MM.1S (cell line): ENCODE results near the gene TM9SF2.

ENCODE experiments used
- DNase-seq: peaks from one replicate; pipeline ENCODE4 v3.0.0-alpha.2; 2015
- H2AFZ ChIP-seq: fragments of 300-600 bp; sonication (generic); 2 replicates; pipeline ENCODE4 v1.6.0; 2016; ENCODE audit warnings: antibody characterized with exemption, low read length
- H3F3A ChIP-seq: fragments of 300-600 bp; sonication (generic); 2 replicates; pipeline ENCODE4 v1.6.1; 2016; ENCODE audit warnings: mild to moderate bottlenecking, antibody characterized with exemption, low read length, moderate library complexity, mixed read lengths; ENCODE audit not compliant: insufficient read depth
- H3K27ac ChIP-seq: fragments of 300-600 bp; sonication (generic); 2 replicates; pipeline ENCODE4 v1.5.1; 2016; ENCODE audit warnings: mild to moderate bottlenecking, low read length
- H3K27me3 ChIP-seq: fragments of 300-600 bp; sonication (generic); replicated peaks from 2 replicates; pipeline ENCODE4 v1.6.0; 2016; ENCODE audit warnings: low read length; ENCODE audit not compliant: insufficient read depth
- H3K36me3 ChIP-seq: fragments of 300-600 bp; sonication (generic); replicated peaks from 2 replicates; pipeline ENCODE4 v1.6.1; 2016; ENCODE audit warnings: mild to moderate bottlenecking, low read length, mixed read lengths; ENCODE audit not compliant: insufficient read depth
- H3K4me1 ChIP-seq: fragments of 300-600 bp; sonication (generic); 2 replicates; pipeline ENCODE4 v1.6.1; 2016; ENCODE audit warnings: low read length, mixed read lengths
- H3K4me2 ChIP-seq: fragments of 300-600 bp; sonication (generic); 2 replicates; pipeline ENCODE4 v1.6.0; 2016; ENCODE audit warnings: low read depth, low read length
- H3K4me3 ChIP-seq: fragments of 300-600 bp; sonication (generic); 2 replicates; pipeline ENCODE4 v1.5.1; 2016; ENCODE audit warnings: low read length, mixed read lengths
- H3K79me2 ChIP-seq: fragments of 300-600 bp; sonication (generic); 2 replicates; pipeline ENCODE4 v1.6.1; 2016; ENCODE audit warnings: mixed run types, low read length, mixed read lengths
- H3K9ac ChIP-seq: fragments of 300-600 bp; sonication (generic); 2 replicates; pipeline ENCODE4 v1.6.1; 2016; ENCODE audit warnings: low read length, mixed read lengths
- H3K9me2 ChIP-seq: fragments of 300-600 bp; sonication (generic); replicated peaks from 2 replicates; pipeline ENCODE4 v1.6.1; 2016; ENCODE audit warnings: mild to moderate bottlenecking, low read length, mixed read lengths; ENCODE audit not compliant: insufficient read depth
- H3K9me3 ChIP-seq: fragments of 300-600 bp; sonication (generic); replicated peaks from 2 replicates; pipeline ENCODE4 v1.6.1; 2016; ENCODE audit warnings: mild to moderate bottlenecking, low read length, mixed read lengths; ENCODE audit not compliant: insufficient read depth
- H4K20me1 ChIP-seq: fragments of 300-600 bp; sonication (generic); 2 replicates; pipeline ENCODE4 v1.6.1; 2016; ENCODE audit warnings: mild to moderate bottlenecking, low read length, moderate library complexity, mixed read lengths; ENCODE audit not compliant: insufficient read depth
- EZH2 ChIP-seq: fragments of 300-600 bp; sonication (generic); optimal IDR thresholded peaks from 2 replicates; pipeline ENCODE3; 2017; ENCODE audit warnings: low read depth, mild to moderate bottlenecking, antibody characterized with exemption, low read length, mixed read lengths
- EZH2phosphoT487 ChIP-seq: fragments of 300-600 bp; sonication (generic); IDR thresholded peaks from 2 replicates; pipeline ENCODE4 v1.6.1; 2018; ENCODE audit warnings: antibody characterized with exemption, low read length
- TF ChIP-seq, protein P1 (sequence below): fragments of 300-600 bp; sonication (generic); IDR thresholded peaks from 2 replicates; pipeline ENCODE4 v1.5.1; 2016; ENCODE audit warnings: antibody characterized with exemption, low read length, mixed read lengths

Gene TM9SF2

DNA sequence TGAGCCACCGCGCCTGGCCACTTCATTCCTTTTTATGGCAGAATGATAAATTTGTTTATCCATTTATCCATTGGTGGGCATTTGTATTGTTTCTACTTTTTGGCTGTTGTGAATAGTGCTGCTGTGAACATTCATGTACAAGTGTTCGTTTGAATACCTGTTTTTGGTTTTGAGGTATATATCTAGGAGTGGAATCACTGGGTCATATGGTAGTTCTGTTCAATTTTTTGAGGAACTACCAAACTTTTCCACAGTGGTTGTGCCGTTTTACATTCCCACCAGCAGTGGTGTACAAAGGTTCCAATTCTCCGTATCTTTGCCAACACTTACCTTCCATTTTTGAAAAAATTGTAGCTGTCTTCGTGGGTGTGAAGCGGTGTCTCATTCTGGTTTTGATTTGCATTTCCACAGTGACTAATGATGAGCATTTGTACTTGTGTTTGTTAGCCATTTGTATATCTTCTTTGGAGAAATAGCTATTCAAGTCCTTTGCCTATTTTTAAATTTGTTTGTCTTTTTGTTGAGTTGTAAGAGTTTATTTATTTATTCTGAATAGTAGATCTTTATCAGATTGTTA, 55.7 kb downstream of the TM9SF2 start:
- TF ChIP-seq, protein P1, sequence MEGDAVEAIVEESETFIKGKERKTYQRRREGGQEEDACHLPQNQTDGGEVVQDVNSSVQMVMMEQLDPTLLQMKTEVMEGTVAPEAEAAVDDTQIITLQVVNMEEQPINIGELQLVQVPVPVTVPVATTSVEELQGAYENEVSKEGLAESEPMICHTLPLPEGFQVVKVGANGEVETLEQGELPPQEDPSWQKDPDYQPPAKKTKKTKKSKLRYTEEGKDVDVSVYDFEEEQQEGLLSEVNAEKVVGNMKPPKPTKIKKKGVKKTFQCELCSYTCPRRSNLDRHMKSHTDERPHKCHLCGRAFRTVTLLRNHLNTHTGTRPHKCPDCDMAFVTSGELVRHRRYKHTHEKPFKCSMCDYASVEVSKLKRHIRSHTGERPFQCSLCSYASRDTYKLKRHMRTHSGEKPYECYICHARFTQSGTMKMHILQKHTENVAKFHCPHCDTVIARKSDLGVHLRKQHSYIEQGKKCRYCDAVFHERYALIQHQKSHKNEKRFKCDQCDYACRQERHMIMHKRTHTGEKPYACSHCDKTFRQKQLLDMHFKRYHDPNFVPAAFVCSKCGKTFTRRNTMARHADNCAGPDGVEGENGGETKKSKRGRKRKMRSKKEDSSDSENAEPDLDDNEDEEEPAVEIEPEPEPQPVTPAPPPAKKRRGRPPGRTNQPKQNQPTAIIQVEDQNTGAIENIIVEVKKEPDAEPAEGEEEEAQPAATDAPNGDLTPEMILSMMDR, result no peak
- no peak for TF ChIP-seq EZH2
- no peak for TF ChIP-seq EZH2phosphoT487
- Histone ChIP-seq H3F3A (no peaks in the 10 kb centered on the region), H3K4me3 (no peak overlapping the region), H3K27ac (no peak overlapping the region), H3K79me2 (no peaks in the 10 kb centered on the region), H2AFZ (no peak overlapping the region), H3K36me3 (peaks cover 3% of the 10 kb centered on the region; the same call in 1 of the 2 replicates), H3K27me3 (no peaks in the 10 kb centered on the region), H4K20me1 (no peaks in the 10 kb centered on the region), H3K9ac (no peak overlapping the region), H3K4me1 (no peaks in the 10 kb centered on the region), H3K4me2 (no peak overlapping the region), H3K9me2 (no peaks in the 10 kb centered on the region), H3K9me3 (no peaks in the 10 kb centered on the region)
- DNase-seq, result no peak

DNA sequence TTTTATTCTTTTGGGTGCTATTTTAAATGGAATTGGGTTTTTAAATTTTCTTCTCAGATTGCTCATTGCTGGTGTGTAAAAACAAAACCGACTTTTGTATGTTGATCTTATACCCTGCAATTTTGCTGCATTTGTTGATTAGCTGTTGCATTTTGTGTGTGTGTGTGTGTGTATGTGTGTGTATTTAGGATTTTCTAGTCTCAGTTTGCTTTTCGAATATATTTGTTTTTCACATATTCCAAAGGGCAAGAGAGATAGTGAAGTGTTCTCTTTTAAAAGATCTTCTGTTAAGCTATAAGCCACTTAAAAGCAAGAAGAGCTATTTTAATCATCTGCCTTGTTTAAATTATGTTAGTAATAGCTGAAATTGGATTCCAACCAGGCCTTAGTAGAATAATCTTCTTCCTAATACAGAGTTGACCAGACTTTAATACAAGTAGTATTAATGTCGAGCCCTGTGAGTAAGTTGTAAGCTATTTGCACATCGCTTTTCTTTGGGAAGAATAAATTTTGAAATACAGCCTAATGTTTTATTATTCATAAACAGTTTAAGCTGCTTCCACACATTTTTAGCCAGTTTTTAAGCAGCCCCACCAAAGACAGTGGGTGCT, 57.4 kb downstream of the TM9SF2 start:
- TF ChIP-seq EZH2 (no peak), EZH2phosphoT487 (no peak)
- TF ChIP-seq, protein P1, result no peak
- Histone ChIP-seq H3K4me1 (no peaks in the 10 kb centered on the region), H3K9me2 (no peaks in the 10 kb centered on the region), H3K9ac (no peak overlapping the region), H3K27me3 (no peaks in the 10 kb centered on the region), H3F3A (no peaks in the 10 kb centered on the region), H2AFZ (no peak overlapping the region), H3K27ac (no peak overlapping the region), H4K20me1 (no peaks in the 10 kb centered on the region), H3K9me3 (no peaks in the 10 kb centered on the region), H3K36me3 (no peaks in the 10 kb centered on the region; the same call in 1 of the 2 replicates), H3K79me2 (no peaks in the 10 kb centered on the region), H3K4me3 (no peak overlapping the region), H3K4me2 (no peak overlapping the region)
- DNase-seq, result no peak

DNA sequence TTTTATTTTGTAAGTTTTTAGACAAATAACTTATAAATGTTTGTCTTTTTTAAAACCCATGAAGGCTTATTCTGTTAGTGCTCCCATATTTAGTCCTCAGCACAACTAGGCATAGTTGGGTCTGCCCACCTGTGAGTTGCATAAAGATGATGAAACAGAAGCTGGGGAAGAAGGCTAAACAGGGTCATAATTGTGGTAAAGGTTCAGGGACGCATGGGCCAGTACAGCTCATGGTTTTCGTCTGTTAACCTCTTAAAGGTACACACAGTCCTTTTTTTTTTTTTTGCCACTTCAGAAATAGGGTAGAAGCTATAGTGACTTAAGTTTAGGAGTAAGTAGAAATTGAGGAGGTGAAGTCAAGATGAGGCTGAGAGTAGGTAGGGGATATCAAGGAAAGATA, 58.3 kb downstream of the TM9SF2 start:
- no peaks in the 10 kb centered on the region; the same call in 1 of the 2 replicates for H3K36me3 ChIP-seq

More for the DNA sequence above, 58.3 kb downstream of the TM9SF2 start:
- Histone ChIP-seq H3K4me3 (no peak overlapping the region), H3K27me3 (no peaks in the 10 kb centered on the region), H3K4me1 (no peaks in the 10 kb centered on the region), H2AFZ (no peak overlapping the region), H3K9me2 (no peaks in the 10 kb centered on the region), H3F3A (no peaks in the 10 kb centered on the region), H3K4me2 (no peak overlapping the region), H4K20me1 (no peaks in the 10 kb centered on the region), H3K79me2 (no peaks in the 10 kb centered on the region), H3K9ac (no peak overlapping the region), H3K9me3 (no peaks in the 10 kb centered on the region), H3K27ac (no peak overlapping the region)
- no peak for DNase-seq
- no peak for TF ChIP-seq EZH2phosphoT487
- no peak for TF ChIP-seq EZH2
- TF ChIP-seq, protein P1, result no peak
